CD8-positive, alpha-beta memory T cell (primary cell): ENCODE results near the gene SPPL2B. TPM values are rescaled to one million over a fixed set of nuclear protein-coding genes. Genes with fewer than 3 reads are reported as not detected.
"Not testable (repeated sequence)": the region's sequence is repeated elsewhere in the genome, so short reads cannot be mapped to it uniquely, and the experiment has no call there.

Experiments
- CTCF ChIA-PET: fragments of 350-600 bp; sonication (Branson Sonifier 250); formaldehyde crosslinking; loops from one replicate; lab custom pipeline; 2021; ENCODE audit warnings: antibody characterized with exemption; lab: Charles Lee
- POLR2A ChIA-PET: fragments of 350-600 bp; sonication (Branson Sonifier 250); formaldehyde crosslinking; loops from one replicate; lab custom pipeline; 2021; ENCODE audit warnings: antibody characterized with exemption; lab: Charles Lee
- DNase-seq, 5 donors: peaks; one replicate each; pipeline versions ENCODE4 v3.0.0 to v3.0.0-alpha.2; 2020 to 2022; ENCODE audit warnings: mixed read lengths in 1 of 5
- H3K27ac ChIP-seq: one replicate; pipeline ENCODE4 v1.7.0; 2013; ENCODE audit warnings: low read depth, mild to moderate bottlenecking, low read length, moderate library complexity
- H3K27me3 ChIP-seq: 2 replicates; pipeline ENCODE4 v1.7.0; 2013; ENCODE audit warnings: low read length, mild to moderate bottlenecking; ENCODE audit not compliant: insufficient read depth, poor library complexity, severe bottlenecking
- H3K36me3 ChIP-seq: 2 replicates; pipeline ENCODE4 v1.7.0; 2013; ENCODE audit warnings: mild to moderate bottlenecking, low read length, moderate library complexity; ENCODE audit not compliant: insufficient read depth
- H3K4me1 ChIP-seq: 2 replicates; pipeline ENCODE4 v1.7.0; 2013; ENCODE audit warnings: mild to moderate bottlenecking, low read length, moderate library complexity; ENCODE audit not compliant: insufficient read depth
- H3K4me3 ChIP-seq: 2 replicates; pipeline ENCODE4 v1.7.0; 2013; ENCODE audit warnings: mild to moderate bottlenecking, low read length
- H3K9me3 ChIP-seq: 2 replicates; pipeline ENCODE4 v1.7.0; 2013; ENCODE audit warnings: mild to moderate bottlenecking, low read length
- H3K27ac Mint-ChIP-seq, 8 donors: one replicate each; pipeline ENCODE4 v1.8.0; 2020 to 2021; ENCODE audit warnings: mixed read lengths in 8 of 8, mild to moderate bottlenecking in 6 of 8, inconsistent platforms in 3 of 8, moderate library complexity in 3 of 8
- H3K27me3 Mint-ChIP-seq, 2 donors: one replicate each; pipeline ENCODE4 v1.8.0; 2020 to 2021; ENCODE audit warnings: mixed read lengths in 2 of 2, mild to moderate bottlenecking in 1 of 2, moderate library complexity in 1 of 2
- H3K36me3 Mint-ChIP-seq, 3 donors: one replicate each; pipeline ENCODE4 v1.8.0; 2020 to 2021; ENCODE audit warnings: mixed read lengths in 3 of 3, inconsistent platforms in 1 of 3, mild to moderate bottlenecking in 1 of 3
- H3K4me1 Mint-ChIP-seq, 3 donors: one replicate each; pipeline ENCODE4 v1.8.0; 2020 to 2021; ENCODE audit warnings: mixed read lengths in 3 of 3, inconsistent platforms in 1 of 3, mild to moderate bottlenecking in 1 of 3
- H3K4me3 Mint-ChIP-seq, 7 donors: one replicate each; pipeline ENCODE4 v1.8.0; 2020 to 2021; ENCODE audit warnings: mixed read lengths in 7 of 7, mild to moderate bottlenecking in 6 of 7, moderate library complexity in 4 of 7, inconsistent platforms in 2 of 7
- H3K9me3 Mint-ChIP-seq, 5 donors: one replicate each; pipeline ENCODE4 v1.8.0; 2020 to 2022; ENCODE audit warnings: mixed read lengths in 5 of 5, mild to moderate bottlenecking in 3 of 5, moderate library complexity in 2 of 5, inconsistent platforms in 1 of 5
- polyA plus RNA-seq: library from polyadenylated mRNA; unstranded; fragments of 300-500 nt; fragmentation: Illumina TruSeq; gene quantifications from one replicate; pipeline ENCODE4 v1.2.3, GENCODE V29; 2021
- total RNA-seq, 2 experiments: library from RNA; stranded (reverse); gene quantifications; one replicate each; pipeline ENCODE4 v1.2.3, GENCODE V29; 2021

The SPPL2B gene, protein sequence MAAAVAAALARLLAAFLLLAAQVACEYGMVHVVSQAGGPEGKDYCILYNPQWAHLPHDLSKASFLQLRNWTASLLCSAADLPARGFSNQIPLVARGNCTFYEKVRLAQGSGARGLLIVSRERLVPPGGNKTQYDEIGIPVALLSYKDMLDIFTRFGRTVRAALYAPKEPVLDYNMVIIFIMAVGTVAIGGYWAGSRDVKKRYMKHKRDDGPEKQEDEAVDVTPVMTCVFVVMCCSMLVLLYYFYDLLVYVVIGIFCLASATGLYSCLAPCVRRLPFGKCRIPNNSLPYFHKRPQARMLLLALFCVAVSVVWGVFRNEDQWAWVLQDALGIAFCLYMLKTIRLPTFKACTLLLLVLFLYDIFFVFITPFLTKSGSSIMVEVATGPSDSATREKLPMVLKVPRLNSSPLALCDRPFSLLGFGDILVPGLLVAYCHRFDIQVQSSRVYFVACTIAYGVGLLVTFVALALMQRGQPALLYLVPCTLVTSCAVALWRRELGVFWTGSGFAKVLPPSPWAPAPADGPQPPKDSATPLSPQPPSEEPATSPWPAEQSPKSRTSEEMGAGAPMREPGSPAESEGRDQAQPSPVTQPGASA
- total RNA-seq (10 to 100 TPM; 39.0 to 41.4 TPM), polyA plus RNA-seq (8.4 TPM)

DNA sequence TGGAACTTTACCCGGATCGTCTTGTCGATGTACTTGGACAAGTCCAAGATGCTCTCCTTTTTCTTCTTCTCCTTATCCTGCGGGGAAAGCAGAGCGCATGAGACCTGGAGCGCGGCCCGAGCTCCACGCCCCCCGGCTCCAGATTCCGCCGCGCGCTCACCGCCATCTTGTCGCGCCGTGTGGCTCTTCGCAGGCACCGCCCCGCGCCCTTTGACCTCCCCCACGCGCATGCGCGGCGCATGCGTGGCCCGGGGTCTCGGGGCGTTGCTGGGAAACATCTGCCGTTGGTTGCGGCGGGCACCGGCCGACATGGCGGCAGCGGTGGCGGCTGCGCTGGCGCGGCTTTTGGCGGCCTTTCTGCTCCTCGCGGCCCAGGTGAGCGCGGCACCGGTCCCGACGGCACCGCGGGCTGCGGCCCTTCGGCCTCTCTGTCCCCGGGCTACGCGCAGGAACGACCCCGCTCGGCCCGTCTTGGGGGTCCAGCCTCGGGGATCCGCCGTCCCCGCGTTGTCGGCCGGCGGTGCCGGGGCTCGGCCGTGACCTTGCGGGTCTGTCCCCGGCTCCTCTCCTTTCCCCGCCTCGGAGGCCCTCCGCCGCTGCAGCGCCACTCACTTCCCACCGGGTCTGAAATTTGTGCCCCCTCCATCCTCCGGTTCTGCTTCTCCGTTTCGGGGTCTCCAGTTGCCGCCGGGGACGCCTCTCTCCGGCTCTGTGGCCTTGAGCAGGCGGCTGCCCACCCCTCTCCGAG lies at the start of gene SPPL2B, which contains the start of gene LSM7:
TSS of gene SPPL2B (plus strand) at position 284 of the 748 bp plus-strand sequence. CDS start at position 310, 26 bp downstream.
TSS of gene LSM7 (minus strand) at position 186 of the 748 bp plus-strand sequence. CDS start at position 166, 20 bp downstream.
- Mint-ChIP-seq H3K9me3 (no peaks in the 10 kb centered on the region), H3K4me1 (peaks cover 37 to 69% (median 39%) of the 10 kb centered on the region in 3 donors), H3K27ac (peak within 1 kb of the TSS; percentile 94 to 99 (median 99)), H3K4me3 (peak within 1 kb of the TSS; percentile 92 to 100 (median 99)), H3K36me3 (peaks cover 3 to 43% (median 4%) of the 10 kb centered on the region in 3 donors), H3K27me3 (peaks cover 0 to 2% of the 10 kb centered on the region in 2 donors)
- Histone ChIP-seq H3K27ac (peak within 1 kb of the TSS; percentile 79), H3K36me3 (peaks cover 4% of the 10 kb centered on the region), H3K9me3 (no peaks in the 10 kb centered on the region), H3K4me1 (peaks cover 48% of the 10 kb centered on the region), H3K4me3 (peak within 1 kb of the TSS; percentile 95), H3K27me3 (no peaks in the 10 kb centered on the region)
- POLR2A ChIA-PET = interaction anchor here (0.5 to 1.3 kb wide), 4 partner anchors 31 to 90 kb away, joined by 3 read pairs; no protein-coding TSS in a partner anchor
- DNase-seq = peak; percentile 89 to 96 (median 90)
- CTCF ChIA-PET = interaction anchor here (0.9 to 1.7 kb wide), 2 partner anchors 33 to 173 kb away, joined by 3 to 5 read pairs; no protein-coding TSS in a partner anchor

DNA sequence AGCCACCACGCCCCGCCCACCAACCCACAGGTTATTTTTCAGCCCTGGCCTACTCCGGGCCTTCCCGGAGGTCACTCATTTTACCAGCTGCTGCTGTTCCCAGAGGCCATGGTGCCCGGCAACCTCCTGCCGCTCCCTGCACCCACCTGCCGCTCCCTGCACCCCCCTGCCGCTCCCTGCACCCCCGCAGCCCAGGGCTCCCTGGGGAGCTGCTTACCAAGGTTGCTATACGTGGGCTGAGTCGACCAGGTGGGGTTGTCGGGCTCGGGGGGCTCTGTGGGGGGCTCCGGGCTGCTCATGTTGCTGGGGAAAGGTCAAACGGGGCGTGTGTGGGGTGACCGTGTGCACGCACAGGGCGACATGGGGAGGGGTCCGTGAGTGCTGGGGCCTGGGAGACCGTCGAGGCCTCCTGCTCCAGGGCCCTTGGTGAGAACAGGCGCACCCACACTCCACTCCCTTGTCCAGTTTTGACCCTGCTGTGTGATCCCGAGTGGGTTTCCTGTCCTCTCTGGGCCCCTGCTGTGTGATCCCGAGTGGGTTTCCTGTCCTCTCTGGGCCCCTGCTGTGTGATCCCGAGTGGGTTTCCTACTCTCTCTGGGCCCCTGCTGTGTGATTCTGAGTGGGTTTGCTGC lies 47.7 kb upstream of the SPPL2B start:
- H3K4me1 Mint-ChIP-seq = peaks cover 12 to 24% (median 14%) of the 10 kb centered on the region in 3 donors
- Histone ChIP-seq H3K36me3 (no peaks in the 10 kb centered on the region), H3K27me3 (no peaks in the 10 kb centered on the region), H3K9me3 (no peaks in the 10 kb centered on the region), H3K4me1 (peaks cover 15% of the 10 kb centered on the region), H3K4me3 (no peak overlapping the region), H3K27ac (no peak overlapping the region)
- H3K27me3 Mint-ChIP-seq = no peaks in the 10 kb centered on the region
- no peak overlapping the region for H3K4me3 Mint-ChIP-seq
- no peaks in the 10 kb centered on the region for H3K9me3 Mint-ChIP-seq
- H3K36me3 Mint-ChIP-seq = peaks cover 0 to 7% (median 2%) of the 10 kb centered on the region in 3 donors
- POLR2A ChIA-PET = interaction anchor here (0.9 kb wide), 1 partner anchor 43 kb away, joined by 3 read pairs; no protein-coding TSS in a partner anchor
- no peak for DNase-seq
- no peak overlapping the region for H3K27ac Mint-ChIP-seq
- CTCF ChIA-PET = no interaction called here

DNA sequence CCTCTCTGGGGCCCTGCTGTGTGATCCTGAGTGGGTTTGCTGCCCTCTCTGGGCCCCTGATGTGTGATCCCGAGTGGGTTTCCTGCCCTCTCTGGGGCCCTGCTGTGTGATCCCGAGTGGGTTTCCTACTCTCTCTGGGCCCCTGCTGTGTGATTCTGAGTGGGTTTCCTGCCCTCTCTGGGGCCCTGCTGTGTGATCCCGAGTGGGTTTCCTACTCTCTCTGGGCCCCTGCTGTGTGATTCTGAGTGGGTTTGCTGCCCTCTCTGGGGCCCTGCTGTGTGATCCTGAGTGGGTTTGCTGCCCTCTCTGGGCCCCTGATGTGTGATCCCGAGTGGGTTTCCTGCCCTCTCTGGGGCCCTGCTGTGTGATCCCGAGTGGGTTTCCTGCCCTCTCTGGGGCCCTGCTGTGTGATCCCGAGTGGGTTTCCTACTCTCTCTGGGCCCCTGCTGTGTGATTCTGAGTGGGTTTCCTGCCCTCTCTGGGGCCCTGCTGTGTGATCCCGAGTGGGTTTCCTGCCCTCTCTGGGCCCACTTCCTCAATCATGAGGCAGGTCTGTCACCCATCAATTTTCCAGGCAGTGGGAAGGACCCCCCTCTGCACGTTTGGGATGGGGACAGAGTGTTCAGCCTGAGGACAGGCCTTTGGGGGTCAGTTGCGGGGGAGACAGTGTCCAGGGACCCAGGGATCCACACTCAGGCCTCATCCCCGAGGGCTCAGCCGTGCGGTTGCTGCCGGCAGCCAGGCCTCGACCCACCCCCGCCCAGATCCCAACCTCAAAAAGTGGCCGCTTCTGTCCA lies 47.0 kb upstream of the SPPL2B start:
- H3K4me3 ChIP-seq = peak overlapping the region; percentile 22
- DNase-seq, H3K36me3 Mint-ChIP-seq, H3K36me3 ChIP-seq, H3K27me3 Mint-ChIP-seq, H3K9me3 Mint-ChIP-seq, CTCF ChIA-PET, H3K27me3 ChIP-seq, H3K9me3 ChIP-seq: not testable (repeated sequence)
- H3K4me1 ChIP-seq = peaks cover 15% of the 10 kb centered on the region
- Mint-ChIP-seq H3K4me3 (peak overlapping the region in 6 of 7 donors; percentile 44 to 68 (median 64)), H3K4me1 (peaks cover 12 to 24% (median 14%) of the 10 kb centered on the region in 3 donors), H3K27ac (peak overlapping the region in 4 of 8 donors; percentile 4 to 83 (median 70))
- POLR2A ChIA-PET = interaction anchor here (1.0 to 1.4 kb wide), 2 partner anchors 9 kb away, joined by 3 to 4 read pairs; no protein-coding TSS in a partner anchor
- H3K27ac ChIP-seq = peak overlapping the region; percentile 16

DNA sequence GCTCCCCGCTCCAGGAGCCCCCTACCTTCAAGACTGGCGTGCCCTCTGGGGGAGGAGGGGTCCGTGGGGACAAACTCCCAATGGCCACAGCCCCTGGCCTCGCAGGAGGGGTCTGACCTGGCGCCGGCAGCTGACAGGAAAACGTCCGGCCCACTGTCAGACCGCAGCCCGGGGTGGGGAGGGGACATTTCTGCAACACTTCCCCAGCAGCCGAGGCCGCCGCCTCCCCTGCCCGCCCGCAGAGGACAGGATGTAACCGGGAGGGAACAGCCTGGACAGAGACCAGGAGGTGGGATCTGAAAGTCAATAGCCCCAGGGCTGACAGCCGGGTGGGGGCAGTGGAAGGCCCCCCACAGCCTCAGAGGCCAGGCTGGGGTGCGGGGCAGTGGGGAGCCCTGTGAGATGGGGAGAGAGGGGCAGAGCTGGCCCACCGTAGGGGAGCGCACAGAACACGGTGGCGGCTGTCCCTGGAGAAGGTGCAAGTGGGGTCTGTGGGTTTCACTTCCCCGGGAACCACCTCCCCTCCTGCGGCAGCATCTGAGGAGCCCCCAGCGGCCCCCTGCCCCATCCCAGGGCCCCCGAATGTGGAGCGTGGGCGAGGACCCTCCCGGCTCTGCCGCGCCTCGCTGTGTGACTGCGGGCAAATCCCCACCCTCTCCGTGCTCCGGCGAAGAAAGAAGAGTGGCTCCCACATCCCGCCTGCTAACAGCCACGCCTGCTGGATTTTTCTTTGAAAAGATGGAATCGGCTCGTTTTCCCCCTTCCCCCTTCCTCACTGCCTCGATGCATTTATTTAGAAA lies 46.2 kb upstream of the SPPL2B start, which contains the start of gene PEAK3:
TSS of gene PEAK3 (minus strand) at position 114 of the 800 bp plus-strand sequence. CDS start 1,244 bp downstream, outside the sequence.
- Mint-ChIP-seq H3K9me3 (no peaks in the 10 kb centered on the region), H3K4me3 (peak within 1 kb of the TSS in 6 of 7 donors; percentile 62 to 80 (median 72)), H3K27me3 (peaks cover 0 to 2% of the 10 kb centered on the region in 2 donors), H3K27ac (peak within 1 kb of the TSS in 6 of 8 donors; percentile 4 to 85 (median 80)), H3K4me1 (peaks cover 10 to 20% (median 12%) of the 10 kb centered on the region in 3 donors), H3K36me3 (peaks cover 0 to 1% (median 1%) of the 10 kb centered on the region in 3 donors)
- ChIA-PET POLR2A (interaction anchor here (1.0 to 1.8 kb wide), 3 partner anchors 8 to 10 kb away, joined by 3 to 7 read pairs (median 4); no protein-coding TSS in a partner anchor), CTCF (interaction anchor here (4.9 kb wide), 1 partner anchor 9 kb away, joined by 24 read pairs; no protein-coding TSS in a partner anchor)
- peak within 1 kb of the TSS; percentile 22 for H3K4me3 ChIP-seq
- H3K9me3 ChIP-seq = no peaks in the 10 kb centered on the region
- peak within 1 kb of the TSS; percentile 16 for H3K27ac ChIP-seq
- peak in 2 of 5 donors; percentile 37 to 68 for DNase-seq
- H3K36me3 ChIP-seq = no peaks in the 10 kb centered on the region
- H3K4me1 ChIP-seq = peaks cover 15% of the 10 kb centered on the region
- no peaks in the 10 kb centered on the region for H3K27me3 ChIP-seq

DNA sequence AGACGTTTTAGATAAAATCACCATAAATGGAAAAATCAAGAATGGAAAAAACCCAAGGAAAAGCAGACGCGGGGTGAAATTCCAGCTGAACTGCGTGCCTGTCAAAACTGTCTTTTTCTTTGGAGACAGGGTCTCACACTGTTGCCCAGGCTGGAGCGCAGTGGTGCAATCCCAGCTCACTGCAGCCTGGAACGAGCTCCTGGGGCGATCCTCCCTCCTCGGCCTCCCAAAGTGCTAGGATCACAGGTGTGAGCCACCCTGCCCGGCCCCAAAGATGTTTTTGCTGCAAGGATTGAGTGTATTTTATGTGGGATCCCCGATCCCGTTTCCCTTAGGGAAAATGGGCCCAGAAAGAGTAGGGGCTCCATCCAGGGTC lies 45.6 kb upstream of the SPPL2B start:
- Histone ChIP-seq H3K27me3 (no peaks in the 10 kb centered on the region), H3K9me3 (no peaks in the 10 kb centered on the region), H3K4me1 (peaks cover 15% of the 10 kb centered on the region), H3K27ac (no peak overlapping the region), H3K4me3 (no peak overlapping the region), H3K36me3 (no peaks in the 10 kb centered on the region)
- peaks cover 10 to 20% (median 12%) of the 10 kb centered on the region in 3 donors for H3K4me1 Mint-ChIP-seq
- POLR2A ChIA-PET = interaction anchor here (1.4 to 1.8 kb wide), 2 partner anchors 9 to 11 kb away, joined by 4 to 7 read pairs; no protein-coding TSS in a partner anchor
- peak overlapping the region in 6 of 7 donors; percentile 49 to 80 (median 72) for H3K4me3 Mint-ChIP-seq
- H3K27ac Mint-ChIP-seq = peak overlapping the region in 6 of 8 donors; percentile 4 to 85 (median 80)
- H3K9me3 Mint-ChIP-seq = no peaks in the 10 kb centered on the region
- DNase-seq = no peak
- CTCF ChIA-PET = interaction anchor here (4.9 kb wide), 1 partner anchor 9 kb away, joined by 24 read pairs; no protein-coding TSS in a partner anchor
- peaks cover 0 to 2% of the 10 kb centered on the region in 2 donors for H3K27me3 Mint-ChIP-seq
- no peaks in the 10 kb centered on the region for H3K36me3 Mint-ChIP-seq
